H9 (cell line): ENCODE data around the gene CCN5. TPM values are rescaled to one million over a fixed set of nuclear protein-coding genes. Genes with fewer than 3 reads are reported as not detected.
A peak's percentile ranks its signal among the peaks of the same experiment; 100 is the strongest.

Experiments
- DNase-seq: peaks from one replicate; pipeline ENCODE4 v3.0.0-alpha.2; 2017
- H2AFZ ChIP-seq: one replicate; pipeline ENCODE4 v1.6.1; 2013; ENCODE audit warnings: mild to moderate bottlenecking, low read length, control low read depth, moderate library complexity
- H2AK5ac ChIP-seq: 2 replicates; pipeline ENCODE4 v1.6.1; 2013; ENCODE audit warnings: low read length, control low read depth, mixed read lengths; ENCODE audit not compliant: insufficient read length
- H2BK120ac ChIP-seq: one replicate; pipeline ENCODE4 v1.6.1; 2013; ENCODE audit warnings: low read depth, mild to moderate bottlenecking, low read length, control low read depth, inconsistent platforms; ENCODE audit not compliant: poor library complexity, severe bottlenecking
- H2BK12ac ChIP-seq: 2 replicates; pipeline ENCODE4 v1.6.1; 2013; ENCODE audit warnings: low read length, control low read depth, mixed read lengths, low read depth; ENCODE audit not compliant: insufficient read length
- H2BK15ac ChIP-seq: 2 replicates; pipeline ENCODE4 v1.6.1; 2013; ENCODE audit warnings: low read depth, low read length, control low read depth
- H2BK20ac ChIP-seq: one replicate; pipeline ENCODE4 v1.6.1; 2013; ENCODE audit warnings: low read depth, mild to moderate bottlenecking, low read length, control low read depth, inconsistent platforms; ENCODE audit not compliant: poor library complexity, severe bottlenecking
- H2BK5ac ChIP-seq: 2 replicates; pipeline ENCODE4 v1.6.1; 2013; ENCODE audit warnings: low read length, control low read depth, mixed read lengths; ENCODE audit not compliant: insufficient read length
- H3K14ac ChIP-seq: 2 replicates; pipeline ENCODE4 v1.6.1; 2013; ENCODE audit warnings: low read length, control low read depth; ENCODE audit not compliant: insufficient read depth
- H3K18ac ChIP-seq: 2 replicates; pipeline ENCODE4 v1.6.1; 2013; ENCODE audit warnings: low read depth, mild to moderate bottlenecking, mixed read lengths, low read length, control low read depth; ENCODE audit not compliant: insufficient read length
- H3K23ac ChIP-seq: 2 replicates; pipeline ENCODE4 v1.6.1; 2013; ENCODE audit warnings: low read length, control low read depth, mixed read lengths, low read depth; ENCODE audit not compliant: insufficient read length
- H3K23me2 ChIP-seq: 2 replicates; pipeline ENCODE4 v1.6.1; 2013; ENCODE audit warnings: low read depth, mild to moderate bottlenecking, mixed read lengths, low read length, control low read depth; ENCODE audit not compliant: insufficient read length, poor library complexity, severe bottlenecking
- H3K27ac ChIP-seq: 2 replicates; pipeline ENCODE4 v1.5.1; 2013; ENCODE audit warnings: low read length, control low read depth, mixed read lengths, low read depth; ENCODE audit not compliant: insufficient read length
- H3K27me3 ChIP-seq: 2 replicates; pipeline ENCODE4 v1.6.1; 2013; ENCODE audit warnings: low read length, control low read depth, inconsistent platforms; ENCODE audit not compliant: insufficient read depth
- H3K4ac ChIP-seq: 2 replicates; pipeline ENCODE4 v1.6.1; 2013; ENCODE audit warnings: low read depth, mild to moderate bottlenecking, control low read depth, inconsistent platforms, low read length, moderate library complexity
- H3K4me1 ChIP-seq: 2 replicates; pipeline ENCODE4 v1.6.1; 2013; ENCODE audit warnings: low read length, control low read depth, inconsistent platforms; ENCODE audit not compliant: insufficient read depth
- H3K4me2 ChIP-seq: 2 replicates; pipeline ENCODE4 v1.6.1; 2013; ENCODE audit warnings: low read length, control low read depth, mixed read lengths; ENCODE audit not compliant: insufficient read length, insufficient read depth
- H3K56ac ChIP-seq: 2 replicates; pipeline ENCODE4 v1.6.1; 2013; ENCODE audit warnings: low read depth, mild to moderate bottlenecking, mixed read lengths, low read length, control low read depth; ENCODE audit not compliant: insufficient read length
- H3K79me1 ChIP-seq: 2 replicates; pipeline ENCODE4 v1.6.1; 2013; ENCODE audit warnings: low read depth, mild to moderate bottlenecking, moderate library complexity, low read length, control low read depth, inconsistent platforms; ENCODE audit not compliant: insufficient read depth, poor library complexity, severe bottlenecking
- H3K79me2 ChIP-seq: 2 replicates; pipeline ENCODE4 v1.6.1; 2013; ENCODE audit warnings: low read length, control low read depth, inconsistent platforms; ENCODE audit not compliant: insufficient read depth
- H3K9ac ChIP-seq: 2 replicates; pipeline ENCODE4 v1.6.1; 2013; ENCODE audit warnings: low read length, control low read depth, mixed read lengths; ENCODE audit not compliant: insufficient read length; ENCODE audit errors: extremely low read depth
- H3K9me3 ChIP-seq: one replicate; pipeline ENCODE4 v1.6.1; 2013; ENCODE audit warnings: low read depth, low read length, inconsistent platforms; ENCODE audit not compliant: control insufficient read depth
- H3T11ph ChIP-seq: one replicate; pipeline ENCODE4 v1.6.1; 2013; ENCODE audit warnings: mild to moderate bottlenecking, low read length, control low read depth, inconsistent platforms
- H4K20me1 ChIP-seq: one replicate; pipeline ENCODE4 v1.6.1; 2013; ENCODE audit not compliant: control insufficient read depth, insufficient read length, insufficient read depth
- H4K5ac ChIP-seq: 2 replicates; pipeline ENCODE4 v1.6.1; 2013; ENCODE audit warnings: low read depth, mild to moderate bottlenecking, mixed read lengths, low read length, control low read depth; ENCODE audit not compliant: insufficient read length
- H4K8ac ChIP-seq: replicated peaks from 2 replicates; pipeline ENCODE4 v1.6.1; 2013; ENCODE audit warnings: low read length, control low read depth, mixed read lengths, low read depth; ENCODE audit not compliant: insufficient read length
- H4K91ac ChIP-seq: 2 replicates; pipeline ENCODE4 v1.6.1; 2013; ENCODE audit warnings: low read depth, mild to moderate bottlenecking, moderate library complexity, mixed read lengths, low read length, control low read depth; ENCODE audit not compliant: insufficient read length
- H3K27ac Mint-ChIP-seq, 3 experiments: 2 replicates in 2 of 3; 3 replicates in 1 of 3; pipeline ENCODE4 v1.8.0; 2020 to 2021; ENCODE audit warnings: mixed read lengths in 3 of 3, mild to moderate bottlenecking in 1 of 3, moderate library complexity in 1 of 3
- H3K27me3 Mint-ChIP-seq: 2 replicates; pipeline ENCODE4 v1.8.0; 2021; ENCODE audit warnings: low read depth, mild to moderate bottlenecking, moderate library complexity, mixed read lengths
- H3K36me3 Mint-ChIP-seq, 3 experiments: 2 replicates in 2 of 3; 3 replicates in 1 of 3; pipeline ENCODE4 v1.8.0; 2020 to 2021; ENCODE audit warnings: low read depth in 3 of 3, mixed read lengths in 3 of 3; ENCODE audit not compliant: insufficient read depth in 1 of 3
- H3K4me1 Mint-ChIP-seq, 2 experiments: 2 replicates each; pipeline ENCODE4 v1.8.0; 2020; ENCODE audit warnings: mixed read lengths in 2 of 2
- H3K4me3 Mint-ChIP-seq, 2 experiments: 2 replicates in 1 of 2; 3 replicates in 1 of 2; pipeline ENCODE4 v1.8.0; 2020 to 2021; ENCODE audit warnings: mild to moderate bottlenecking in 2 of 2, mixed read lengths in 2 of 2, moderate library complexity in 1 of 2
- H3K9me3 Mint-ChIP-seq, 2 experiments: 2 replicates in 1 of 2; 3 replicates in 1 of 2; pipeline ENCODE4 v1.8.0; 2020; ENCODE audit warnings: mild to moderate bottlenecking in 2 of 2, mixed read lengths in 2 of 2, moderate library complexity in 1 of 2
- WGBS: extraction: QIAGEN DNeasy Blood & Tissue Kit; methylation state at CpG from one replicate; pipeline ENCODE4 v1.1.7; 2013; ENCODE audit warnings: missing lambda C conversion rate, low lambda C conversion rate, mixed read lengths; ENCODE audit not compliant: insufficient read length; ENCODE audit errors: extremely low coverage; 5-methylcytosine and 5-hydroxymethylcytosine counted together
- total RNA-seq: library from RNA; stranded (reverse); gene quantifications from 2 replicates; pipeline ENCODE4 v1.2.1, GENCODE V29; 2021
- TF ChIP-seq, protein P1 (sequence below): fragments of 200-600 bp; sonication (generic); conservative IDR thresholded peaks from 3 replicates; pipeline ENCODE4 v1.8.0; 2021; ENCODE audit warnings: antibody characterized with exemption, mild to moderate bottlenecking

The CCN5 gene
- total RNA-seq, 1 experiment from 2014 or later = not detected

DNA sequence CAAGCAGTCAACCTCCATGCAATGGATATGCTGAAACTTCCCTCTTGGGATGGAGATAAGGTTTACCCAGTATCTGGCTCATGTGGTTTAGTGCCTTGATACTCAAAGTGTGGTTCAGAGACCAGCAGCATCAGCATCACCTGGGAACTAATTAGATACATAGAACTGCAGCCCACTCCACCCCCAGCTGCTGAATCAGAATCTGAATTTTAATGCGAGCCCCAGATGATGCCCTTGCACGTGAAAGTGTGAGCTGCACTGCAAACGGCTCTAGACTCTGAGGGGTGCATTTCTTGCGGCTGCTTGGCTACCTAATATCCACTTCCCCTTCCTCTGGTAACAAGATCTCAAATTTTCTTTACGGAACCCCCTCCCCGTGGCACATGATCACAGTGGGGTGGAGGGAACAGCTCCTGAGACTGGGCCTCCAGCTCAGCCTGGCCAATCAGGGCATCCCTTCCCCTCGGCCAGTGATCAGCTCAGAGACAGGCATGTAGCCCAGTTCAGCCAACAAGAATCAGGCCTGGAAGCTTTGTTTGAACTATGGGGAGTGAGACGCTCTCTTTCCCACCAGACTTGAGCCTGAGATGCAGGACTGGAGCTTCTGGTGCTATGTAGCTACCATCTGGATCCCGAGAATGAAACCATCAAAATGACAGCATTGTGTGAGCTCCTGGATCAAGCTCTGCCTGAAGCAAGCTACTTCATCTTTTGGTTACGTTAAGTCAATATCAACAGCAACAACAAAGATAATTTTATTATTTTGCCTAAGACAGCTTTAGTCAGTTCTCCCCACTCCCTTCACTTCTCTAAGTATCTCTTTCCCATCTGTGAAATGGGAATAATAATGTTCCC, 43.3 kb downstream of the CCN5 start:
- no peaks in the 10 kb centered on the region for H3K27me3 ChIP-seq
- H3K23ac ChIP-seq = no peak overlapping the region
- no peak overlapping the region for H3K27ac ChIP-seq
- no peak overlapping the region for H3K4ac ChIP-seq
- H2BK5ac ChIP-seq = no peak overlapping the region
- no peaks in the 10 kb centered on the region; the same call in 1 of the 2 replicates for H3K4me1 ChIP-seq
- Mint-ChIP-seq H3K36me3 (peaks cover 0 to 24% (median 2%) of the 10 kb centered on the region in 3 experiments; a peak in 5 of 7 replicates), H3K9me3 (no peaks in the 10 kb centered on the region), H3K4me1 (peaks cover 9 to 28% of the 10 kb centered on the region in 2 experiments), H3K27me3 (no peaks in the 10 kb centered on the region), H3K4me3 (no peak overlapping the region), H3K27ac (peak overlapping the region in 1 of 3 experiments; percentile 23; a peak in 1 of 7 replicates)
- no peak overlapping the region for H3T11ph ChIP-seq
- no peak for DNase-seq
- H2AFZ ChIP-seq = no peak overlapping the region
- no CpG with 5 or more reads among the region's 10 CpGs for WGBS
- no peaks in the 10 kb centered on the region for H3K79me2 ChIP-seq
- H2AK5ac ChIP-seq = no peak overlapping the region
- H3K14ac ChIP-seq = no peak overlapping the region
- H2BK120ac ChIP-seq = no peak overlapping the region
- H3K79me1 ChIP-seq = no peaks in the 10 kb centered on the region
- H4K8ac ChIP-seq = no peak overlapping the region
- H4K20me1 ChIP-seq = no peaks in the 10 kb centered on the region
- H3K9ac ChIP-seq = no peak overlapping the region
- TF ChIP-seq, protein P1, sequence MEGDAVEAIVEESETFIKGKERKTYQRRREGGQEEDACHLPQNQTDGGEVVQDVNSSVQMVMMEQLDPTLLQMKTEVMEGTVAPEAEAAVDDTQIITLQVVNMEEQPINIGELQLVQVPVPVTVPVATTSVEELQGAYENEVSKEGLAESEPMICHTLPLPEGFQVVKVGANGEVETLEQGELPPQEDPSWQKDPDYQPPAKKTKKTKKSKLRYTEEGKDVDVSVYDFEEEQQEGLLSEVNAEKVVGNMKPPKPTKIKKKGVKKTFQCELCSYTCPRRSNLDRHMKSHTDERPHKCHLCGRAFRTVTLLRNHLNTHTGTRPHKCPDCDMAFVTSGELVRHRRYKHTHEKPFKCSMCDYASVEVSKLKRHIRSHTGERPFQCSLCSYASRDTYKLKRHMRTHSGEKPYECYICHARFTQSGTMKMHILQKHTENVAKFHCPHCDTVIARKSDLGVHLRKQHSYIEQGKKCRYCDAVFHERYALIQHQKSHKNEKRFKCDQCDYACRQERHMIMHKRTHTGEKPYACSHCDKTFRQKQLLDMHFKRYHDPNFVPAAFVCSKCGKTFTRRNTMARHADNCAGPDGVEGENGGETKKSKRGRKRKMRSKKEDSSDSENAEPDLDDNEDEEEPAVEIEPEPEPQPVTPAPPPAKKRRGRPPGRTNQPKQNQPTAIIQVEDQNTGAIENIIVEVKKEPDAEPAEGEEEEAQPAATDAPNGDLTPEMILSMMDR = no peak
- peaks cover 3% of the 10 kb centered on the region for H3K23me2 ChIP-seq
- no peak overlapping the region for H3K18ac ChIP-seq
- H2BK20ac ChIP-seq = no peak overlapping the region
- H3K4me2 ChIP-seq = no peak overlapping the region
- H3K9me3 ChIP-seq = no peaks in the 10 kb centered on the region
- H4K5ac ChIP-seq = no peak overlapping the region
- no peak overlapping the region for H4K91ac ChIP-seq
- H3K56ac ChIP-seq = no peak overlapping the region
- H2BK15ac ChIP-seq = no peak overlapping the region
- H2BK12ac ChIP-seq = no peak overlapping the region
